ENCODE data around the gene DPYSL5.

DPYSL5 gene

GRCh38 chr2:26890341-26891000 lies 42.5 kb downstream of the DPYSL5 start:
- DNase-seq = no peak
- in situ Hi-C loops (cut with HindIII; ENCODE audit: low pct_ligation_motif_present, low pct_unique_long_range_greater_than_20kb, low sequenced_read_pairs) = no loop called here

GRCh38 chr2:26892133-26892532 lies 44.2 kb downstream of the DPYSL5 start:
- in situ Hi-C loops (cut with HindIII; ENCODE audit: low pct_ligation_motif_present, low pct_unique_long_range_greater_than_20kb, low sequenced_read_pairs) = no loop called here
- no peak for DNase-seq

- no peak for DNase-seq
- in situ Hi-C loops (cut with HindIII; ENCODE audit: low pct_ligation_motif_present, low pct_unique_long_range_greater_than_20kb, low sequenced_read_pairs) = no loop called here
These were observed 45.1 kb downstream of the DPYSL5 start for GRCh38 chr2:26892922-26893524.

GRCh38 chr2:26894136-26894535 lies 46.2 kb downstream of the DPYSL5 start:
- in situ Hi-C loops (cut with HindIII; ENCODE audit: low pct_ligation_motif_present, low pct_unique_long_range_greater_than_20kb, low sequenced_read_pairs) = no loop called here
- DNase-seq = no peak

- in situ Hi-C loops (cut with HindIII; ENCODE audit: low pct_ligation_motif_present, low pct_unique_long_range_greater_than_20kb, low sequenced_read_pairs) = no loop called here
- no peak for DNase-seq
These were observed 50.0 kb downstream of the DPYSL5 start for GRCh38 chr2:26897807-26898479.

- DNase-seq = no peak
- in situ Hi-C loops (cut with HindIII; ENCODE audit: low pct_ligation_motif_present, low pct_unique_long_range_greater_than_20kb, low sequenced_read_pairs) = no loop called here
These were observed 50.6 kb downstream of the DPYSL5 start for GRCh38 chr2:26898480-26899078.

GRCh38 chr2:26899500-26900164 lies 51.7 kb downstream of the DPYSL5 start:
- no peak for DNase-seq
- in situ Hi-C loops (cut with HindIII; ENCODE audit: low pct_ligation_motif_present, low pct_unique_long_range_greater_than_20kb, low sequenced_read_pairs) = no loop called here

- DNase-seq = no peak
- in situ Hi-C loops (cut with HindIII; ENCODE audit: low pct_ligation_motif_present, low pct_unique_long_range_greater_than_20kb, low sequenced_read_pairs) = no loop called here
These were observed 52.9 kb downstream of the DPYSL5 start for GRCh38 chr2:26900831-26901321.

GRCh38 chr2:26901326-26902183 lies 53.6 kb downstream of the DPYSL5 start:
- in situ Hi-C loops (cut with HindIII; ENCODE audit: low pct_ligation_motif_present, low pct_unique_long_range_greater_than_20kb, low sequenced_read_pairs) = no loop called here
- no peak for DNase-seq

GRCh38 chr2:26903676-26904075 lies 55.7 kb downstream of the DPYSL5 start:
- no peak for DNase-seq
- in situ Hi-C loops (cut with HindIII; ENCODE audit: low pct_ligation_motif_present, low pct_unique_long_range_greater_than_20kb, low sequenced_read_pairs) = no loop called here

- in situ Hi-C loops (cut with HindIII; ENCODE audit: low pct_ligation_motif_present, low pct_unique_long_range_greater_than_20kb, low sequenced_read_pairs) = no loop called here
- DNase-seq = no peak
These were observed 56.9 kb downstream of the DPYSL5 start for GRCh38 chr2:26904839-26905238.

GRCh38 chr2:26905341-26906198 lies 57.6 kb downstream of the DPYSL5 start:
- DNase-seq = no peak
- in situ Hi-C loops (cut with HindIII; ENCODE audit: low pct_ligation_motif_present, low pct_unique_long_range_greater_than_20kb, low sequenced_read_pairs) = no loop called here

GRCh38 chr2:26907416-26907815 lies 59.5 kb downstream of the DPYSL5 start:
- in situ Hi-C loops (cut with HindIII; ENCODE audit: low pct_ligation_motif_present, low pct_unique_long_range_greater_than_20kb, low sequenced_read_pairs) = no loop called here
- DNase-seq = no peak

- in situ Hi-C loops (cut with HindIII; ENCODE audit: low pct_ligation_motif_present, low pct_unique_long_range_greater_than_20kb, low sequenced_read_pairs) = no loop called here
- no peak for DNase-seq
These were observed 62.2 kb downstream of the DPYSL5 start for GRCh38 chr2:26910176-26910575.

GRCh38 chr2:26911911-26912861 lies 64.3 kb downstream of the DPYSL5 start:
- DNase-seq = no peak

GRCh38 chr2:26913606-26913998 lies 65.7 kb downstream of the DPYSL5 start:
- in situ Hi-C loops (cut with HindIII; ENCODE audit: low pct_ligation_motif_present, low pct_unique_long_range_greater_than_20kb, low sequenced_read_pairs) = no loop called here
- no peak for DNase-seq

More at GRCh38 chr2:26911911-26912861, 64.3 kb downstream of the DPYSL5 start:
- in situ Hi-C loops (cut with HindIII; ENCODE audit: low pct_ligation_motif_present, low pct_unique_long_range_greater_than_20kb, low sequenced_read_pairs) = no loop called here

Data from ACHN (cell line).